Neural progenitor cell (in vitro differentiated cells): ENCODE measurements around the gene LBX2. TPM values are rescaled to one million over a fixed set of nuclear protein-coding genes. Genes with fewer than 3 reads are reported as not detected.

ENCODE experiments used
- DNase-seq: peaks from one replicate; pipeline ENCODE4 v3.0.0-alpha.2; 2016; ENCODE audit warnings: low spot score
- H2AFZ ChIP-seq: fragments of 200-600 bp; sonication (generic); replicated peaks from 2 replicates; pipeline ENCODE4 v1.6.1; 2016; ENCODE audit warnings: antibody characterized with exemption
- H3F3A ChIP-seq: fragments of 200-600 bp; sonication (generic); 2 replicates; pipeline ENCODE4 v1.6.1; 2016; ENCODE audit warnings: antibody characterized with exemption, low read depth
- H3K27ac ChIP-seq: fragments of 200-600 bp; sonication (generic); 2 replicates; pipeline ENCODE4 v1.5.1; 2016; ENCODE audit warnings: mild to moderate bottlenecking
- H3K27me3 ChIP-seq: fragments of 200-600 bp; sonication (generic); 2 replicates; pipeline ENCODE4 v1.6.1; 2016; ENCODE audit warnings: mild to moderate bottlenecking, moderate library complexity
- H3K36me3 ChIP-seq: fragments of 200-600 bp; sonication (generic); 2 replicates; pipeline ENCODE4 v1.5.1; 2016
- H3K4me1 ChIP-seq: fragments of 200-600 bp; sonication (generic); 2 replicates; pipeline ENCODE4 v1.6.1; 2016; ENCODE audit warnings: mixed run types
- H3K4me2 ChIP-seq: fragments of 200-600 bp; sonication (generic); 2 replicates; pipeline ENCODE4 v1.6.1; 2016
- H3K4me3 ChIP-seq: fragments of 200-600 bp; sonication (generic); 2 replicates; pipeline ENCODE4 v1.5.1; 2016
- H3K79me2 ChIP-seq: fragments of 200-600 bp; sonication (generic); 2 replicates; pipeline ENCODE4 v1.6.1; 2016; ENCODE audit warnings: low read depth
- H3K9ac ChIP-seq: fragments of 200-600 bp; sonication (generic); 2 replicates; pipeline ENCODE4 v1.6.1; 2016
- H3K9me3 ChIP-seq: fragments of 200-600 bp; sonication (generic); 2 replicates; pipeline ENCODE4 v1.5.1; 2016; ENCODE audit warnings: low read depth
- H4K20me1 ChIP-seq: fragments of 200-600 bp; sonication (generic); 2 replicates; pipeline ENCODE4 v1.6.1; 2016; ENCODE audit warnings: low read depth
- H3K27ac Mint-ChIP-seq: 3 replicates; pipeline ENCODE4 v1.8.0; 2021; ENCODE audit warnings: mixed read lengths
- H3K27me3 Mint-ChIP-seq: 2 replicates; pipeline ENCODE4 v1.8.0; 2022; ENCODE audit warnings: low read depth, mild to moderate bottlenecking, inconsistent platforms, moderate library complexity, mixed read lengths; ENCODE audit not compliant: insufficient read depth
- H3K36me3 Mint-ChIP-seq: 3 replicates; pipeline ENCODE4 v1.8.0; 2021; ENCODE audit warnings: mixed read lengths
- H3K4me1 Mint-ChIP-seq: 3 replicates; pipeline ENCODE4 v1.8.0; 2021; ENCODE audit warnings: mixed read lengths
- H3K4me3 Mint-ChIP-seq: 3 replicates; pipeline ENCODE4 v1.8.0; 2021; ENCODE audit warnings: mild to moderate bottlenecking, moderate library complexity, mixed read lengths
- H3K9me3 Mint-ChIP-seq: 3 replicates; pipeline ENCODE4 v1.8.0; 2020; ENCODE audit warnings: mixed read lengths
- EZH2 ChIP-seq: fragments of 200-600 bp; sonication (generic); IDR thresholded peaks from 2 replicates; pipeline ENCODE4 v1.6.1; 2017; ENCODE audit warnings: antibody characterized with exemption, mild to moderate bottlenecking, moderate library complexity
- EZH2phosphoT487 ChIP-seq: fragments of 200-600 bp; sonication (generic); IDR thresholded peaks from 2 replicates; pipeline ENCODE4 v1.6.1; 2017; ENCODE audit warnings: antibody characterized with exemption
- total RNA-seq: library from RNA; depleted of rRNA; stranded (reverse); fragments of >200 nt; gene quantifications from 2 replicates; pipeline ENCODE4 v1.2.3, GENCODE V29; 2015; ENCODE audit warnings: low replicate concordance
- TF ChIP-seq, protein P1 (sequence below): fragments of 200-600 bp; sonication (generic); IDR thresholded peaks from 2 replicates; pipeline ENCODE4 v1.5.1; 2017; ENCODE audit warnings: antibody characterized with exemption, mild to moderate bottlenecking

LBX2 gene
- total RNA-seq, 1 donor from 2014 or later: not detected

DNA sequence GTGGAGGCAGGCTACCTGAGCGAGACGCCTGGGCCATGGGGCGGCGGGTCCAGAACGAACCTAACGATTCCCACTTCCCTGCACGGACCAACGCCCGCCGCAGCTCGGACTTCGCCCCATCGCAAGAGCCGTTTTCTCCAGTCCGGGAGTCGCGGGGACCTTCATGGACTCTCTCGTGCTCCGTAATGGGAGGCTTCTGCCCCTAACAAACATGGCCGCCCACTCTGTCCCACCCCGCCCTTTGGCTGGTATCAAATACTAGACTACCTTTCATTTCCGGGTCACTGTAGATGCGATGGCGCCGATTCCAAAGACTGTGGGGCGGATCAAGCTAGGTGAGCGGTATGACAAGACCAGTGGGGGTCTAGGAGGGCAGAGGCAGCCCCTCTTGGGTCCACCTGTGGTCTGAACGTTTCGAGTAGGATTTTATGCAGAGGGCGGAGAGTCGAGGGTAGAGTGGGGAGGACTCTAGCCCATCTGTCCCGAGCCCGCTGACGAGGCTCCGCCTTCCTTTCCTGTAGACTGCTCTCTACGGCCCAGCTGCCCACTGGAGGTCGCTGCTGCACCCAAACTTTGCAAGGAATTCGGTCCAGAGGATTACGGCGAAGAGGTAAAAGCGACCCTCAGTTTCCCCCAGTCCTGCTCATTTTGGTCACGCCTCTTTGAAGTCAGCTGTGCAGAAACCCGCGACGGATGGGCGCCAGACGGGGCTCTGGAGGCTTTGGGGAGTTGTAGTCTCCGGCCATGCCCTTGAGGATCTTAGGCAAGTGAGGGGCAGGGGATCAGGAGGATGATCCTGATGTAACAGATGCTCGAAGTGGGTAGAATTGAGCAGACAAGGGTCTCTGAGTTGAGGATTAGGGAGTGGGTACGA lies 16.4 kb downstream of the LBX2 start, which contains the start of the genes CCDC142 and TTC31:
Gene CCDC142, minus strand, starts transcription at position 198 of the 874 bp plus-strand sequence. Its CDS starts 161 bp downstream, at position 37.
Gene TTC31, plus strand, starts transcription at position 281 of the 874 bp plus-strand sequence. Its CDS starts 15 bp downstream, at position 296.
- peak within 1 kb of the TSS; percentile 87 for H2AFZ ChIP-seq
- peaks cover 33% of the 10 kb centered on the region for H3K79me2 ChIP-seq
- TF ChIP-seq EZH2 (no peak), EZH2phosphoT487 (no peak)
- TF ChIP-seq, protein P1, sequence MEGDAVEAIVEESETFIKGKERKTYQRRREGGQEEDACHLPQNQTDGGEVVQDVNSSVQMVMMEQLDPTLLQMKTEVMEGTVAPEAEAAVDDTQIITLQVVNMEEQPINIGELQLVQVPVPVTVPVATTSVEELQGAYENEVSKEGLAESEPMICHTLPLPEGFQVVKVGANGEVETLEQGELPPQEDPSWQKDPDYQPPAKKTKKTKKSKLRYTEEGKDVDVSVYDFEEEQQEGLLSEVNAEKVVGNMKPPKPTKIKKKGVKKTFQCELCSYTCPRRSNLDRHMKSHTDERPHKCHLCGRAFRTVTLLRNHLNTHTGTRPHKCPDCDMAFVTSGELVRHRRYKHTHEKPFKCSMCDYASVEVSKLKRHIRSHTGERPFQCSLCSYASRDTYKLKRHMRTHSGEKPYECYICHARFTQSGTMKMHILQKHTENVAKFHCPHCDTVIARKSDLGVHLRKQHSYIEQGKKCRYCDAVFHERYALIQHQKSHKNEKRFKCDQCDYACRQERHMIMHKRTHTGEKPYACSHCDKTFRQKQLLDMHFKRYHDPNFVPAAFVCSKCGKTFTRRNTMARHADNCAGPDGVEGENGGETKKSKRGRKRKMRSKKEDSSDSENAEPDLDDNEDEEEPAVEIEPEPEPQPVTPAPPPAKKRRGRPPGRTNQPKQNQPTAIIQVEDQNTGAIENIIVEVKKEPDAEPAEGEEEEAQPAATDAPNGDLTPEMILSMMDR: peak; percentile 93
- H3K36me3 Mint-ChIP-seq: peaks cover 10% of the 10 kb centered on the region
- H3K36me3 ChIP-seq: no peaks in the 10 kb centered on the region
- peaks cover 22% of the 10 kb centered on the region for H4K20me1 ChIP-seq
- peak; percentile 97 for DNase-seq
- H3K4me1 ChIP-seq: peaks cover 8% of the 10 kb centered on the region
- peaks cover 21% of the 10 kb centered on the region for H3K4me1 Mint-ChIP-seq
- H3K9me3 ChIP-seq: no peaks in the 10 kb centered on the region
- H3K27me3 ChIP-seq: no peaks in the 10 kb centered on the region
- peak within 1 kb of the TSS; percentile 100 for H3K4me3 Mint-ChIP-seq
- H3F3A ChIP-seq: no peaks in the 10 kb centered on the region
- H3K9me3 Mint-ChIP-seq: no peaks in the 10 kb centered on the region
- no peak within 1 kb of the TSS for H3K27ac ChIP-seq
- H3K27me3 Mint-ChIP-seq: peaks cover 3% of the 10 kb centered on the region
- peak within 1 kb of the TSS; percentile 99 for H3K27ac Mint-ChIP-seq
- peak within 1 kb of the TSS; percentile 60 for H3K9ac ChIP-seq
- H3K4me2 ChIP-seq: peak within 1 kb of the TSS; percentile 97
- H3K4me3 ChIP-seq: peak within 1 kb of the TSS; percentile 81

DNA sequence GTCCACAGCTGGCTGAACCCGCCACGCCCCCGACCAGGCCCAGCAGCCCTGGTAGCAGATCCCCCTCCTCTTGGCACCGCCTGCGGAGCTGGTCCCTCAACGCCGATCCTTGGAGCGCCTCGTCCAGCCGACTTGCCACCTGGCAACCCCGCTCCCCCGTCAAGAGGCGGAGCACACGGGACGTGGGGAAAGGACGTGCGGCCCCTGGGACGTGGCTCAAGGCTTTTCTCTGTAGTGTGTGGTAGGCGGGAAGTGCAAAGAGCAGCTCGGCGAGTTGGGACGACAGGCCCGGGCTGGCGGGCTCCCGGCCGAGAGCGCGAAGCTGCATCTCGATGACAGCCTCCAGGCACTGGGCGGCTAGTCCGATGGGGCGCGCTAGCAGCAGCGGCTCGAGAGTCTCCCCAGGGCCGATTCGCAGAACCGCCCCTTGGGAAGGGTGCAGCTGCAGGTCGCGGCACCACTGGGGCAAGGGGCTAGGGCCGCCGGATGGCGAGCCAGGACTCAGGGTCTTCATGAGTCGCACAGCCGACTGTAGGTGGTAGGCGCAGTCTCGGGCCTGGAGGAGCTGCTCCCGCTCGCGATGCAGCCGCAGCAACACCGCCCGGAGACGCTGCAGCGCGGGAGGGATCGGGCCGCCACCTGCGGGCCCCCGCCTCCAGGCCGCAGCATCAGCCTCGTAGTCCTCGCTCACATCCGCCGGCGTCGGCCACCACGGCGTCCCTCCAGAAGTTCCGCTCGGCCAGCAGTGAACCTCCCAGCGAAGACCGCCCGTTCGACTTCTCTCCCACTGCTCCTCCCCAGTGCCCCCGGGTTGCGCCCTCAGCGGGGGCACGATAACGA lies 17.2 kb downstream of the LBX2 start:
- H3K36me3 Mint-ChIP-seq: peaks cover 15% of the 10 kb centered on the region

DNA sequence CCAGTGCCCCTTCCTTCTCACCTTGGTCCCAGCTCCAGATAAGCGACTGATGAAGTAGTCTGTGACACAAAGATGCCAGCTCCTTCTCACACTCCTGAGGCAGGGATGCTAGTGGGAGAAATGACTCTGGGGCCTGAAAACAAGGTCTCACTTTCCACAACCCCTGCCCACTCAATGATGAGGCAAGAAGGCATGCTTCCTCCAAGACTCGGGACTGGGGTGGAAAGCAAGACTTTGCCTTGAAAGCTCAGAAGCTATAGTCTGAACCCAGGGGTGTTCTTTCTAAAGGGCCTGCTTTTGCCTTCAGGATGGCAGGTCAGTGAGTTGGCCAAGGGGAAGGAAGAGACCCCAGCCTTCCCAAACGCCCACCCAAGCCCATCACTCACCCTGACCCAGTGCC lies 18.0 kb downstream of the LBX2 start:
- Mint-ChIP-seq H3K9me3 (no peaks in the 10 kb centered on the region), H3K36me3 (peaks cover 13% of the 10 kb centered on the region), H3K4me3 (peak overlapping the region; percentile 100), H3K27ac (no peak overlapping the region), H3K27me3 (peaks cover 3% of the 10 kb centered on the region), H3K4me1 (peaks cover 21% of the 10 kb centered on the region)
- peak overlapping the region; percentile 81 for H3K4me3 ChIP-seq
- TF ChIP-seq EZH2phosphoT487: no peak
- no peak for TF ChIP-seq EZH2
- TF ChIP-seq, protein P1: no peak
- H2AFZ ChIP-seq: no peak overlapping the region
- H3K36me3 ChIP-seq: no peaks in the 10 kb centered on the region
- H4K20me1 ChIP-seq: peaks cover 22% of the 10 kb centered on the region
- H3K27me3 ChIP-seq: no peaks in the 10 kb centered on the region
- no peaks in the 10 kb centered on the region for H3F3A ChIP-seq
- no peak for DNase-seq
- peaks cover 8% of the 10 kb centered on the region for H3K4me1 ChIP-seq
- H3K9ac ChIP-seq: peak overlapping the region; percentile 60
- H3K27ac ChIP-seq: no peak overlapping the region
- H3K9me3 ChIP-seq: no peaks in the 10 kb centered on the region
- H3K79me2 ChIP-seq: peaks cover 33% of the 10 kb centered on the region
- H3K4me2 ChIP-seq: peak overlapping the region; percentile 97

More for the DNA sequence above, 17.2 kb downstream of the LBX2 start:
- H3K27me3 Mint-ChIP-seq: peaks cover 3% of the 10 kb centered on the region
- H3K36me3 ChIP-seq: no peaks in the 10 kb centered on the region
- DNase-seq: peak; percentile 74
- TF ChIP-seq, protein P1: no peak
- TF ChIP-seq EZH2 (no peak), EZH2phosphoT487 (no peak)
- no peak overlapping the region for H3K27ac Mint-ChIP-seq
- no peaks in the 10 kb centered on the region for H3K27me3 ChIP-seq
- H2AFZ ChIP-seq: peak overlapping the region; percentile 87
- no peaks in the 10 kb centered on the region for H3K9me3 Mint-ChIP-seq
- H3K4me2 ChIP-seq: peak overlapping the region; percentile 97
- peaks cover 33% of the 10 kb centered on the region for H3K79me2 ChIP-seq
- no peaks in the 10 kb centered on the region for H3F3A ChIP-seq
- H3K4me1 Mint-ChIP-seq: peaks cover 21% of the 10 kb centered on the region
- H3K27ac ChIP-seq: no peak overlapping the region
- peaks cover 8% of the 10 kb centered on the region for H3K4me1 ChIP-seq
- H3K9me3 ChIP-seq: no peaks in the 10 kb centered on the region
- H3K4me3 ChIP-seq: peak overlapping the region; percentile 81
- peak overlapping the region; percentile 60 for H3K9ac ChIP-seq
- peaks cover 22% of the 10 kb centered on the region for H4K20me1 ChIP-seq
- peak overlapping the region; percentile 100 for H3K4me3 Mint-ChIP-seq
